Immature natural killer cell (primary cell): Measurements from ENCODE around the gene TSPAN18. TPM values are rescaled to one million over a fixed set of nuclear protein-coding genes. Genes with fewer than 3 reads are reported as not detected.

ENCODE experiments used
- DNase-seq, 3 donors: peaks; one replicate each; pipeline ENCODE4 v3.0.0; 2022; ENCODE audit warnings: mixed read lengths in 1 of 3
- H3K27ac Mint-ChIP-seq, 6 donors: one replicate each; pipeline ENCODE4 v1.8.0; 2020; ENCODE audit warnings: mixed read lengths in 6 of 6, mild to moderate bottlenecking in 5 of 6, inconsistent platforms in 4 of 6, moderate library complexity in 3 of 6
- H3K27me3 Mint-ChIP-seq, 3 donors: one replicate each; pipeline ENCODE4 v1.8.0; 2020 to 2021; ENCODE audit warnings: low read depth in 3 of 3, mild to moderate bottlenecking in 3 of 3, mixed read lengths in 3 of 3, moderate library complexity in 3 of 3, inconsistent platforms in 1 of 3
- H3K36me3 Mint-ChIP-seq, 3 donors: one replicate each; pipeline ENCODE4 v1.8.0; 2020; ENCODE audit warnings: mixed read lengths in 3 of 3, inconsistent platforms in 2 of 3, mild to moderate bottlenecking in 2 of 3
- H3K4me1 Mint-ChIP-seq, 2 donors: one replicate each; pipeline ENCODE4 v1.8.0; 2020; ENCODE audit warnings: inconsistent platforms in 2 of 2, mild to moderate bottlenecking in 2 of 2, mixed read lengths in 2 of 2, moderate library complexity in 1 of 2
- H3K4me3 Mint-ChIP-seq, 5 donors: one replicate each; pipeline ENCODE4 v1.8.0; 2020; ENCODE audit warnings: mild to moderate bottlenecking in 5 of 5, mixed read lengths in 5 of 5, inconsistent platforms in 3 of 5, moderate library complexity in 3 of 5
- H3K9me3 Mint-ChIP-seq, 6 donors: one replicate each; pipeline ENCODE4 v1.8.0; 2020; ENCODE audit warnings: mild to moderate bottlenecking in 6 of 6, mixed read lengths in 6 of 6, inconsistent platforms in 4 of 6, moderate library complexity in 3 of 6
- polyA plus RNA-seq, 3 donors: library from polyadenylated mRNA; unstranded; fragments of 300-500 nt; fragmentation: Illumina TruSeq; gene quantifications; one replicate each; pipeline ENCODE4 v1.2.3, GENCODE V29; 2021

The TSPAN18 gene
- polyA plus RNA-seq, 3 donors from 2014 or later, result 0.84 to 0.93 (median 0.86) TPM

- Mint-ChIP-seq H3K27me3 (peaks cover 5 to 6% (median 6%) of the 10 kb centered on the region in 3 donors), H3K4me3 (no peak overlapping the region), H3K4me1 (no peaks in the 10 kb centered on the region), H3K36me3 (no peaks in the 10 kb centered on the region), H3K9me3 (no peaks in the 10 kb centered on the region), H3K27ac (no peak overlapping the region)
- no peak for DNase-seq
Measured at GRCh38 chr11:44920451-44920850, 193.7 kb downstream of the TSPAN18 start.

- Mint-ChIP-seq H3K4me1 (no peaks in the 10 kb centered on the region), H3K36me3 (no peaks in the 10 kb centered on the region), H3K27ac (no peak overlapping the region), H3K9me3 (no peaks in the 10 kb centered on the region), H3K27me3 (peaks cover 4 to 5% (median 4%) of the 10 kb centered on the region in 3 donors), H3K4me3 (no peak overlapping the region)
- DNase-seq, result no peak
Measured at GRCh38 chr11:44923115-44923514, 196.4 kb downstream of the TSPAN18 start.

- Mint-ChIP-seq H3K27ac (no peak overlapping the region), H3K4me3 (no peak overlapping the region), H3K4me1 (no peaks in the 10 kb centered on the region), H3K27me3 (peaks cover 4 to 5% (median 4%) of the 10 kb centered on the region in 3 donors), H3K9me3 (no peaks in the 10 kb centered on the region), H3K36me3 (no peaks in the 10 kb centered on the region)
- DNase-seq, result no peak
Measured at GRCh38 chr11:44923806-44924205, 197.0 kb downstream of the TSPAN18 start.

GRCh38 chr11:44926036-44926435, 199.3 kb downstream of the TSPAN18 start:
- Mint-ChIP-seq H3K27ac (no peak overlapping the region), H3K9me3 (no peaks in the 10 kb centered on the region), H3K36me3 (no peaks in the 10 kb centered on the region), H3K4me1 (no peaks in the 10 kb centered on the region), H3K27me3 (peaks cover 2 to 5% (median 4%) of the 10 kb centered on the region in 3 donors), H3K4me3 (no peak overlapping the region)
- DNase-seq, result no peak

- no peak overlapping the region for H3K4me3 Mint-ChIP-seq
- no peaks in the 10 kb centered on the region for H3K36me3 Mint-ChIP-seq
- no peaks in the 10 kb centered on the region for H3K9me3 Mint-ChIP-seq
- DNase-seq, result peak; percentile 46 to 62 (median 55)
- H3K4me1 Mint-ChIP-seq, result no peaks in the 10 kb centered on the region
- H3K27me3 Mint-ChIP-seq, result peaks cover 4 to 5% (median 4%) of the 10 kb centered on the region in 3 donors
- H3K27ac Mint-ChIP-seq, result no peak overlapping the region
Measured at GRCh38 chr11:44927174-44927661, 200.5 kb downstream of the TSPAN18 start.

- Mint-ChIP-seq H3K9me3 (no peaks in the 10 kb centered on the region), H3K4me1 (no peaks in the 10 kb centered on the region), H3K27me3 (peaks cover 0 to 5% (median 4%) of the 10 kb centered on the region in 3 donors), H3K36me3 (no peaks in the 10 kb centered on the region), H3K27ac (no peak overlapping the region), H3K4me3 (no peak overlapping the region)
- DNase-seq, result no peak
Measured at GRCh38 chr11:44928144-44928543, 201.4 kb downstream of the TSPAN18 start.

- Mint-ChIP-seq H3K27ac (no peak overlapping the region), H3K4me1 (no peaks in the 10 kb centered on the region), H3K36me3 (no peaks in the 10 kb centered on the region), H3K9me3 (no peaks in the 10 kb centered on the region), H3K4me3 (no peak overlapping the region), H3K27me3 (peaks cover 0 to 5% (median 4%) of the 10 kb centered on the region in 3 donors)
- DNase-seq, result no peak
Measured at GRCh38 chr11:44928816-44929215, 202.1 kb downstream of the TSPAN18 start.

- H3K27ac Mint-ChIP-seq, result no peak overlapping the region
- peaks cover 0 to 5% (median 3%) of the 10 kb centered on the region in 3 donors for H3K27me3 Mint-ChIP-seq
- peaks cover 0 to 4% (median 0%) of the 10 kb centered on the region in 3 donors for H3K36me3 Mint-ChIP-seq
- H3K9me3 Mint-ChIP-seq, result no peaks in the 10 kb centered on the region
- H3K4me1 Mint-ChIP-seq, result no peaks in the 10 kb centered on the region
- H3K4me3 Mint-ChIP-seq, result no peak overlapping the region
- DNase-seq, result no peak
Measured at GRCh38 chr11:44930588-44931302, 204.0 kb downstream of the TSPAN18 start.

- Mint-ChIP-seq H3K4me1 (no peaks in the 10 kb centered on the region), H3K36me3 (peaks cover 0 to 4% (median 0%) of the 10 kb centered on the region in 3 donors), H3K27ac (no peak overlapping the region), H3K4me3 (no peak overlapping the region), H3K27me3 (peaks cover 0 to 5% (median 3%) of the 10 kb centered on the region in 3 donors), H3K9me3 (no peaks in the 10 kb centered on the region)
- DNase-seq, result no peak
Measured at GRCh38 chr11:44931466-44931865, 204.7 kb downstream of the TSPAN18 start.

- peak overlapping the region in 1 of 6 donors; percentile 2 for H3K27ac Mint-ChIP-seq
- H3K4me3 Mint-ChIP-seq, result no peak overlapping the region
- peaks cover 0 to 4% (median 0%) of the 10 kb centered on the region in 3 donors for H3K36me3 Mint-ChIP-seq
Measured at GRCh38 chr11:44934110-44934509, 207.3 kb downstream of the TSPAN18 start.

GRCh38 chr11:44934735-44935250, 208.0 kb downstream of the TSPAN18 start:
- DNase-seq, result no peak
- Mint-ChIP-seq H3K4me1 (no peaks in the 10 kb centered on the region), H3K27me3 (peaks cover 0 to 3% (median 3%) of the 10 kb centered on the region in 3 donors), H3K27ac (no peak overlapping the region), H3K4me3 (no peak overlapping the region), H3K36me3 (peaks cover 0 to 4% (median 0%) of the 10 kb centered on the region in 3 donors), H3K9me3 (no peaks in the 10 kb centered on the region)

More at GRCh38 chr11:44934110-44934509, 207.3 kb downstream of the TSPAN18 start:
- Mint-ChIP-seq H3K27me3 (peaks cover 0 to 3% (median 3%) of the 10 kb centered on the region in 3 donors), H3K4me1 (no peaks in the 10 kb centered on the region), H3K9me3 (no peaks in the 10 kb centered on the region)
- no peak for DNase-seq

GRCh38 chr11:44936525-44936924, 209.8 kb downstream of the TSPAN18 start:
- DNase-seq, result peak; percentile 72 to 78 (median 75)
- Mint-ChIP-seq H3K4me3 (no peak overlapping the region), H3K36me3 (peaks cover 0 to 4% (median 0%) of the 10 kb centered on the region in 3 donors), H3K4me1 (no peaks in the 10 kb centered on the region), H3K9me3 (no peaks in the 10 kb centered on the region), H3K27me3 (peaks cover 2 to 6% (median 3%) of the 10 kb centered on the region in 3 donors), H3K27ac (peak overlapping the region in 1 of 6 donors; percentile 45)

- Mint-ChIP-seq H3K27me3 (peaks cover 2 to 6% (median 2%) of the 10 kb centered on the region in 3 donors), H3K27ac (no peak overlapping the region), H3K4me3 (no peak overlapping the region), H3K9me3 (peaks cover 0 to 2% (median 0%) of the 10 kb centered on the region in 6 donors), H3K4me1 (peaks cover 0 to under 1% of the 10 kb centered on the region in 2 donors), H3K36me3 (peaks cover 0 to 4% (median 0%) of the 10 kb centered on the region in 3 donors)
- DNase-seq, result no peak
Measured at GRCh38 chr11:44936951-44937543, 210.3 kb downstream of the TSPAN18 start.
